ENCODE results near the gene SAMD4A.

- TF ChIP-seq YY1 (IDR thresholded peaks at IDR 0.05; ENCODE audit: insufficient read depth, insufficient read length), result no peak
- TF ChIP-seq ZNF274 (IDR thresholded peaks at IDR 0.05; ENCODE audit: low read depth, low read length), result no peak
Measured at GRCh38 chr14:54667026-54667744, 100.3 kb downstream of the SAMD4A start.
